HG03378 (cell line): Measurements from ENCODE around the gene OBP2A.
"Not testable (repeated sequence)": the region's sequence is repeated elsewhere in the genome, so short reads cannot be mapped to it uniquely, and the experiment has no call there.

Source experiments
- ATAC-seq: cut with Tn5 transposase; IDR thresholded peaks from one replicate; pipeline ENCODE4 v1.9.1; 2021; ENCODE audit warnings: mild to moderate bottlenecking, moderate library complexity; ENCODE audit not compliant: unreplicated experiment

The OBP2A gene

GRCh38 chr9:135526089-135526729, 19.7 kb upstream of the OBP2A start:
- ATAC-seq: no peak

GRCh38 chr9:135526730-135527571, 19.0 kb upstream of the OBP2A start:
- ATAC-seq: no peak

GRCh38 chr9:135528842-135529435, 17.0 kb upstream of the OBP2A start:
- not testable (repeated sequence) for ATAC-seq

GRCh38 chr9:135530146-135530545, 15.8 kb upstream of the OBP2A start:
- ATAC-seq: no peak

GRCh38 chr9:135531096-135531495, 14.8 kb upstream of the OBP2A start:
- ATAC-seq: no peak

DNA sequence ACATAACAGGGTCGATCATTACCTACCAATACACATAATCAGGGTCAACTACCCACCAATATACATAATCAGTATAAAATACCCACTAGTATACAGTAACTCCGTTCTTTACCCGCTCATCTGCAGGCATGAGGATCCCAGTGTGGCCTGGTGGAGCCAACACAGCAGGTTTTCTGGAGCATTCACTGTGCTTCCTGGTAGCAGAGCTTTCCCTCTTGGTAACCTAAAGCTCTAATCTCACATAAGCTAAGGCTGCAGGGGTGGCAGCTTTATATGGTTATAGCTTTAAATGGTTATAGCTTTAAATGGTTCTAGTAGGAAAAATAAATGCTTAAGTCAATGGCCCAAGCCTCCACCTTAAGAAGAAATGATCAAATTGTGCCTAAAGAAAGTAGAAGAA, 12.8 kb upstream of the OBP2A start:
- no peak for ATAC-seq

DNA sequence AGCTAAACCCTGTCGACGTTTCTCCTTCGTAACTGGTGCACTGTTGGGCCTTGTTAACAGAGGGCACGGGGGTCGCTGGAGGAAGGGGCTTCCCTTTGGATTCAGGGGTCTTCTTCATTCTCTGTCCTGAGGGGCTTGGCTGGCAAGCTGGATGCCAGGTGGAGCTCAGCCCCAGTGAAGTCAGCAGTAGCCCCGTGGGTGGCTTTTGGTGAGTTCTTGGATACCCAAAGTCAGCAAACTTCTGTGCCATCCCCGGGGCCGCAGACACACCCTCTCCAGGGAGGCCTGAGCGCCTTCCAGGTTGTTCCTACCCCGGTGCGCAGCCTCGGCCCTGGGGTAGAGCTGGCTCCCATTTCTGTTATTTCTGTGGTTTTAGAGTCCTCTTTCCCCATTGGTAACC, 12.3 kb upstream of the OBP2A start:
- ATAC-seq: no peak

DNA sequence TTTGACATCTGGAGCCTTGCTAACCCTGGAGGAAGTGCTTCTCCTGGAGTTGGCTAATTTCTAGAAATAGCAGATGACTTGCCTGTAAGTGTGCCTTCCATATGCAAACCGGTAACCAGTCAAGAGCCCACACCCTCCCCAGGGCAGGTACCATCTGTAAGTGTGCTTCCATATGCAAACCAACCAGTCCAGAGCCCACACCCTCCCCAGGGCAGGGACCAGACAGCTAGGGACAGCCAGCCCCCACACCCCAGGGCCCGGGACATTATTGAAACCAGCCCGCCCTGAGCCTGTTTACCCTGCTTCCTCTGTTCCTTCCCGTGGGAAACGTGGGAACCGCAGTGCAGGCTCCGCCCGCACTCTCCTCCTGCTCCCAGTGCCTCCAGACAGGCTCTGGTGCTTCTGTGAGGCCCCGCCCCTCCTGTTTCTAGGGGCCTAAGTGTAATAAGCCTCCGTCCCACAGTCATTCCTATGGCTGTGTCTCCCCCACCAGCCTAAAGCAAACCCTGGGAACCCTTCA, 11.7 kb upstream of the OBP2A start:
- ATAC-seq: not testable (repeated sequence)

DNA sequence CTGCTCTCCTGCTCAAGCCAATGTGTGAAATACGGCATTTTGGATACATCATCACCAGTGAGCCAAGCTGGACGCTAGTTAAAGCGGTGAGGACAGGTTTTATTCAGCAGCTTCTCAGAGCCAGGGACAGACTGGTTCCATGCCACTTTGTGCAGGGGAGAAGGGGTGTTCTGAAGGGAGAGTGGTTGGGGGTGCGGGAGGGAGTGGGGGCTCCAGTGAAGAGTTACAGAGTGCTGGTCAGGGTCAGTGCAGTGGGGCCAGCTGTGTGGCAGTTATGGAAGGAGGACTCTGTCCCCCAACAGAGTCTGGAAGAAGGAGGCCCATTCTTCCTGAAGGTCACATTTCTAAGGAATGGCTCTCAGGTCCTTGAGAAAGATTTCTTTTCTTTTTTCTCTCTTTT, 11.1 kb upstream of the OBP2A start:
- ATAC-seq: not testable (repeated sequence)

GRCh38 chr9:135535631-135536030, 10.3 kb upstream of the OBP2A start:
- ATAC-seq: not testable (repeated sequence)

GRCh38 chr9:135536216-135536615, 9.7 kb upstream of the OBP2A start:
- no peak for ATAC-seq

DNA sequence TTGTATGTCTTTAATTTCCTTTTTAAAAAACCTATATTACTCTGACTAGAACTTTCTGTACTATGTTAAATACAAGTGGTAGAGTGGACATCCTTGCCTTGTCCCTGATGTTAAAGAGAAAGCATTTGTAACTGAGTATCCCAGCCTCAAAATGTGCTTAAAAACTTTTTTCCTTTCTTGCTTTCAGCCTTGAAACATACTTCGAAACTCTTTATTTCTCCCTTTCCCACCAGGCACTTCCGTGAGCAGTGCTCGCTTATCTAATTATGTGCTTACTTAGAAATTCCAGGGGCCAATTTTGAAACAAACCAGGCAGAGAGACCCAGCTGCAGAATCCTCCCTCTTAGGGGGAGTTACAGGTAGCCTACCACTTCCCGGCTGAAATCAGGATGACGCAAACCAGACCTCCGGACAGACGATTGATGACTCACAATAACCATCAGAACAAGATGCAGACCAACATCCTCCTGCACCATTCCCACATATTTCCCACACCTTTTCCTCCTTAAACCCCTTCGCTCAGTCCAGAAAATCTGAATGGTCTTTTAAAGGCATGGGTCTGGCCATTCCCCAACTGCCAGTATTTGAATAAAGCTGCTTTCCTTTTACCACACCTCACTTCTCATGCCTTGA, 2.5 kb upstream of the OBP2A start:
- not testable (repeated sequence) for ATAC-seq

- ATAC-seq: no peak
These were observed 818 bp upstream of the OBP2A start for GRCh38 chr9:135544981-135545635.

DNA sequence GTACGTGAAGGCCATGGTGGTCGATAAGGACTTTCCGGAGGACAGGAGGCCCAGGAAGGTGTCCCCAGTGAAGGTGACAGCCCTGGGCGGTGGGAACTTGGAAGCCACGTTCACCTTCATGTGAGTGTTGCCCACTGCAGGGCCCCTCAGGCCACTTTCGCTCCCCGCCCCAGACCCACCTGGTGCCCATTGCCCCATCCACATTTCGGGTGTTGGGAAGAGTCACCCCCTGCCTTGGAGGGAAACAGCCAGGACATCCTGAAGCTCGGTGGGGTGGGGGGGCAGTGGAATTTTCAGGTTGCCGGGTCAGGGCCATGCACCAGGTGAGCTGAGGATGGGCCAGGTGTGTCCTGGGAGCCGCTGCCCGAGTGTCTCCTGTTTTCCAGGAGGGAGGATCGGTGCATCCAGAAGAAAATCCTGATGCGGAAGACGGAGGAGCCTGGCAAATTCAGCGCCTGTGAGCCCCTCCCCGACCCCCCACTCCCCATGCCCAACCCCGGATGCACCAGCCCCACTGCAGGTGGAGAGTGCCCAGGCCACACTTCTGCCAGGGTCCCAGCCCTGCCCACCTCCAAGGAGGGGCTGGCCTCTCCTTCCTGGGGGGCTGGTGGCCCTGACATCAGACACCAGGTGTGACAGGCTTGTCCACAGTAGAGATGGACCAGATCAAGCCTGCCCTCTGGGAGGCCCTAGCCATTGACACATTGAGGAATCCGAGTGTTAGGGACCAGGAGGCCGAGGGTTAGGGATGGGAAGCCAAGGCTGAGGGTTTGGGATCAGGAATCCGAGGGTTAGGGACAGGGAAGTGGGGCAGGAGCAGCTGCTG, 1.1 kb downstream of the OBP2A start:
- not testable (repeated sequence) for ATAC-seq

- no peak for ATAC-seq
These were observed 2.1 kb downstream of the OBP2A start for GRCh38 chr9:135547756-135548736.

DNA sequence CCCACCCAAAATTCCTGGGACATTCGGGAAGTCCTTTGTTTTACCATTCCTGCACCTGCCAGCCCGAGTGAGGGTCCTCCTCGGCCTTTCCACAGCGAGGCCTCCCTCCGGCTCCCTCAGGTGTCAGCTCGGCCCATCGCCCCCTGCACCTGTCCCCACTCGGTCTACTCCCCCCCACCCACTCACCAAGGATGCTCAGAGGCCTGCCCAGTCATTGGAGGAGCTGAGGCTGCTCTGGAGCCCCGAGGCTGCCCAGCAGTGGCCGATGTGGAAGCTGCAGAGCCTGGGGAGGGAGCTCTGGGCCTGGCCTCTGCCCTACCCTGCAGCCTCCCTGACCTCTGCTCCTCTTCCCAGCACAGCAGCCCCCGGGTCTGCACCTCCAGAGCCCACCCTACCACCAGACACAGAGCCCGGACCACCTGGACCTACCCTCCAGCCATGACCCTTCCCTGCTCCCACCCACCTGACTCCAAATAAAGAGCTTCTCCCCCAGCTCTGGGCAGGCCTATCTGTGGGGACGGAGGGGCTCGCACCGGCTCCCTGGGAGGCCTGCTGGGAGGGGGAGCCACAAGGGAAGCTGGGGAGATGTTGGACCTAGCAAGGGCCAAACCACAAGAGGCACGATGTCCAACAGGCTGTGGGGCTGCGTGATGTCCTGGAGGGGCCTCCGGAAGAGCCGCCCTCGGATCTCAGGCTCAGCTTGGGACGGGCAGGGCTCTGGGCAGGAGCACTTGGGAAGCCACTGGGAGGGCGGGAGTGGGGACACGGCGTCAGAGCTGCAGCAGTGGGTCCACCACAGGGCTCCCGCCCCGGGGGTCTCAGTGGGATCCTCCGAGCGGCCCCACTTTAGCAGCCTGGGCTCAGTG, 3.8 kb downstream of the OBP2A start:
- not testable (repeated sequence) for ATAC-seq

DNA sequence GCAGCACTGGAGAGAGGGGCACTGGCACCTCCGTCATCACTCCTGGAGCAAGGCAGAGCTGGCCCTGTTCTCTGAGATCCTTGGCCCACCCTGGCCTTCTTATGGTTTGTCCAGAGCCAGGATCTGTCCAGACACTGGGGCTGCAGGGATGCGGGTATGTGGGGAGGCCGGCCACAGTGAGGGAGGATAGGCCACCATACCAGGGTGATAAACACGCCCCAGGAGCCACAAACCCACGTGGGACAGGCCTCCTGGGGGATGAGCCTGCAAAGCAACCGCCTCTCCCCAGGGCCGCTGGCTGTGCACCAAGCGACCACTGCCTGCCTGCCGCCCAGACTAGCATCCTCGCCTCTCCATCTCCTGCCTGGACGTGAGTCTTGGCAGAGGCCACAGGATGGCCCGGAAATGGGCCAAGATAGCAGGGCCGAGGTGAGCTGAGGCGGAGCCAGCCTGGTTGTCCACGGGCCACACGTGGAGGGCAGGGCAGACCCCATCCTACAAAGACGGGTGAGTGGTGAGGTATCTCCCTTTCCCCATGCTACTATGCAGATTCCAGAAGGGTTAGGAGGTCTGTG, 4.5 kb downstream of the OBP2A start:
- no peak for ATAC-seq
